Choroid plexus epithelial cell (primary cell): ENCODE data around the gene LBH.

ENCODE experiments used
- DNase-seq: peaks from one replicate; pipeline ENCODE4 v3.0.0-alpha.2; 2010; ENCODE audit warnings: low read depth
- H3K4me3 ChIP-seq: 2 replicates; pipeline ENCODE4 v1.5.1; 2011; ENCODE audit warnings: low read depth, mild to moderate bottlenecking, control low read depth, low read length, moderate library complexity
- CTCF ChIP-seq: conservative IDR thresholded peaks from 2 replicates; pipeline ENCODE4 v1.5.1; 2011; ENCODE audit warnings: low read depth, mild to moderate bottlenecking, control low read depth, inconsistent platforms, low read length, moderate library complexity

LBH gene

GRCh38 chr2:30213907-30214463 lies 17.3 kb upstream of the LBH start:
- DNase-seq = no peak
- H3K4me3 ChIP-seq = no peak overlapping the region
- no peak for TF ChIP-seq CTCF

- no peak for DNase-seq
- no peak for TF ChIP-seq CTCF
- H3K4me3 ChIP-seq = no peak overlapping the region
These were observed 15.2 kb upstream of the LBH start for GRCh38 chr2:30216157-30216556.

GRCh38 chr2:30217644-30218337 lies 13.5 kb upstream of the LBH start:
- H3K4me3 ChIP-seq = no peak overlapping the region
- no peak for DNase-seq
- no peak for TF ChIP-seq CTCF

GRCh38 chr2:30218338-30218713 lies 13.0 kb upstream of the LBH start:
- TF ChIP-seq CTCF = no peak
- no peak overlapping the region for H3K4me3 ChIP-seq
- no peak for DNase-seq

GRCh38 chr2:30218814-30219213 lies 12.5 kb upstream of the LBH start:
- no peak for TF ChIP-seq CTCF
- no peak for DNase-seq
- H3K4me3 ChIP-seq = no peak overlapping the region

GRCh38 chr2:30219886-30220875 lies 11.2 kb upstream of the LBH start:
- TF ChIP-seq CTCF = no peak
- DNase-seq = no peak
- H3K4me3 ChIP-seq = no peak overlapping the region
